G401.6 (cell line): ENCODE results near the gene RGPD3.
A peak's percentile ranks its signal among the peaks of the same experiment; 100 is the strongest.
"Not testable (repeated sequence)": the region's sequence is repeated elsewhere in the genome, so short reads cannot be mapped to it uniquely, and the experiment has no call there.

ENCODE experiments used
- FAIRE-seq: peaks from 2 replicates; lab custom pipeline; 2012; peaks lifted over from hg19 to GRCh38; lab: Jason Lieb, UNC

Gene RGPD3

DNA sequence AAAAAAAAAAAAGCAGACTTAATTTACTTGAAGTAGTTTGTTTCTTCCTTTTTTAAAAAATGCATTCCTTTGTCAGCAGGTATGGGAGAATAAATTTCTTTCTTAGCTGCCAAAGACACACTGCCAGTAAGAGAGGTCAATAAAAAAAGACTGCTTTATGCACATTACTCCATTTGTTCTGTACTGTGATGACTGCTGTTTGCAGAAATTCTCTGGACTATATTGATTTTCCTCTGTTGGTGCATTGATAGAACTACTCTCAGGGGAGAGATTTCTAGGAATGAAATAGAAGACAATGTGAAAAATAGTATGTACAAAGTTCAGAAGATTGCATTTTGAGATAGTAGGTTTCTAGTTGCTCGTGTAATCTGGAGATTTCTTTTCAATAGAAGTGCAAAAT lies 11.3 kb upstream of the RGPD3 start:
- not testable (repeated sequence) for FAIRE-seq

DNA sequence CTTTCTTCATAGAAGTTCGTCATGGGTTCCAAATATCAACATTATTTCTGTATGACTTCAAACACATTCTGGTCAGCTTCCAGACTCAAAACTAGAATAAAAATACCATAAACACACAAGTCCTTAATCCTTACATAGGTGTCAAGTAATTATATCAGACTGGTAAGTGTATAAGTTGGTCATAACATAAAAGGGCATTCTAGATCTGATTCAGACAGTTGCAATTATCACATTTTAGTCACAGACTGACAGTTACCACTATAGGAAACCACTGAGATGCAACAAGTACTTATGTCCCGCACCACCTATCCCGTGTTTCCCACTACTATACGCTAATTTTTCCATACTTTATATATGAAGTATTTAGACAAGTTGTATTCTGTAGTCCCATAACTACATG lies 9.4 kb upstream of the RGPD3 start:
- FAIRE-seq, result not testable (repeated sequence)

DNA sequence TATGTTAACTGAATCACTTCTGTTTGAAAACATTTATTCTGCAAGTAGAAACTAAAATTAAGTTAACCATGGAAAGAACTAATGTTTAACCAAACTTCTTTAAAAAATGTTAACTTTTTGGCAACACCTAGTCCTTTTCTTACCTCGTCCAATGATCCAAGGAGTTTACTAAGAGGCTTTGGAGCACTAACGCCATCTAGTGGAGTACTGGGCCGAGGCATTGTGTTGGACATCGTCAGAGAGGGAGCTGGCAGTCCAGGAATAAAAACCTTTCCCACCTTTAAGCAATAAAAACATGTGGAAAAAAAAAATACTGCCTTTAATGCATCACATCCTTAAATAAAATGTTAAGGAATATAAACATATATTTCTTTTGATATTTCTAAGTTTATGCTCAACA lies 2.4 kb upstream of the RGPD3 start:
- FAIRE-seq, result peak; percentile 34

DNA sequence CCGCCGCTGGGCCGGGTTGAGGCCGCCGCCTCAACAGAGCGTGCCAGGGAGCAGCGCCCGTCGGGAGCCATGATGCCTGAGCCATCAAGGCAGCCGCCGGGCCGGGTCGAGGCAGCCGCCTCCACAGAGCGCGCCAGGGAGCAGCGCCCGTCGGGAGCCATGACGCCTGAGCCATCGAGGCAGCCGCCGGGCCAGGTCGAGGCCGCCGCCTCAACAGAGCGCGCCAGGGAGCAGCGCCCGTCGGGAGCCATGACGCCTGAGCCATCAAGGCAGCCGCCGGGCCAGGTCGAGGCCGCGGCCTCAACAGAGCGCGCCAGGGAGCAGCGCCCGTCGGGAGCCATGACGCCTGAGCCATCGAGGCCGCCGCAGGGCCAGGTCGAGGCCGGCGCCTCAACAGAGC lies 697 bp downstream of the RGPD3 start:
- FAIRE-seq, result not testable (repeated sequence)

DNA sequence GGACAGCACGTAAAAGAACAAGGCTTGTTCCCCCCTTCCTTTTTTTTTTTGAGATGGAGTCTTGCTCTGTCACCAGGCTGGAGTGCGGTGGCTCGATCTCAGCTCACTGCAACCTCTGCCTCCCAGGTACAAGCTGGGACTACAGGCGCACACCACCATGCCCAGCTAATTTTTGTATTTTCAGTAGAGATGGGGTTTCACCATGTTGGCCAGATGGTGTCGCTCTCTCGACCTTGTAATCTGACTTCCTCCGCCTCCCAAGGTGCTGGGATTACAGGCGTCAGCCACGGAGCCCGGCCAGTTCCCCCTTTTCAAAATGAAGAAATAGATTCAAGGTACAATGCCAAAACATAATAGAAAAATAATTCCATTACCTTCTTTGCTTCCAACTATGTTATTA lies 6.3 kb downstream of the RGPD3 start:
- not testable (repeated sequence) for FAIRE-seq

DNA sequence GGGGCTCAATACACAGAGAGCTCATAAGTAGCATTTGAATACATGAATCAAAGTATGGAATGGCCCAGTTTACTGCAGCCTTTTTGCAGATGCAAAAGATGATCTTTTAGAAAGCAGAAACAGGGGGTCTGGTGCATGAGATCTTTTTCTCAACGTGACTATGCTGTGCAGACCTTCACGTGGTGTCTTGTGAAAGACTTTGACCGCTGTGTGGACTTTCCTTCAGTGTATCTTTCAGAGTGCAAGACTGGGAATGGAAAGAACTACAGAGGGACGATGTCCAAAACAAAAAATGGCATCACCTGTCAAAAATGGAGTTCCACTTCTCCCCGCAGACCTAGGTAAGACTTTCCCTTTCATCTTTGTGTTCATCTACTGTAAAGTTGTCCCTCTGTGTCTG lies 77.5 kb downstream of the RGPD3 start:
- not testable (repeated sequence) for FAIRE-seq

DNA sequence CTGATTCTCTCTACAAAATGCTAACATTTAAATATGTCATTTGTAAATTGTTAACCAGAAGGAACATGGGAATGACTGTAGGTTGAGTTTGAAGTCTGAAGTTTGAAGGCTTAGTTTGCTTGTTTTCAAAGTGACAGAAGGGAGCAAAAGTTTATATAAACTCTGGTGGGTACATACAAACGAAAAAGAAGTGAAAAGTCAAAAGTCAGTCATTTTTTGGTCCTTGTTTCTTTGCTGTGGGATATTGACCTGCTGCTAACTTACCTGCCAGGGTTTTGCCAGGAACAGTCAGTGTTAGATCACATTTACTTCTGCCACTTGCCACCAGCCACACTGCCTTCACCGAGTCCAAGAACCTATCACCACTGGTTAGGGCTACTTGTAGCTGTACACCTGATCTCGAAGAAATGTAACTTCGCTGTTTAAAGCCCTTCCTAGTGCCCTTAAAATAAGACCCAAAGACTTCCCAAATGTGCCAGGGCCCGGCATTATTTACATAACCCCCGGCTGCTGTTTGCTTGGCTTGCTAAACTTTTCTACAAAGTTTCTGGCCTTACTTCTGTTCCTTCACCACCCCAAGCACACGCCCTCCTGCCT lies 79.3 kb downstream of the RGPD3 start:
- FAIRE-seq, result not testable (repeated sequence)

DNA sequence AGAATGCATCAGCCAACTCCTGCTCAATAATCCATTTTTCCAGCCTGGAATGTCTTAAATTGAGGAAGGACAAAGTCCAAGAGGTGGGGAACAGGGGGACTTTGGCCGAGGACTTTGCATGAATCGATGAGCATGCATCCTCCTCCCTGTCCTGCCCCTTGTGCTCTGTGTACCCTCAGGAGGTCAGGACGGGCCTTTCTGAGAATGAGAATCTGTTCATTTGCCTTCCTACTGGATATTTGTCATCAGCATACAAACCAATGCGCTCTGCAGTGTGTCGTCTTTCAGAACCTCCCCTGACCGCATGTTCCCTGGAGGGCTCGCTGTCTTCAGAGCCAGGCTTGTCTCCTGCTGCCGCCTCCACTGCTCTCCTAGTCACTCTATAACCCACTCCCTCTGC lies 83.7 kb downstream of the RGPD3 start:
- not testable (repeated sequence) for FAIRE-seq

DNA sequence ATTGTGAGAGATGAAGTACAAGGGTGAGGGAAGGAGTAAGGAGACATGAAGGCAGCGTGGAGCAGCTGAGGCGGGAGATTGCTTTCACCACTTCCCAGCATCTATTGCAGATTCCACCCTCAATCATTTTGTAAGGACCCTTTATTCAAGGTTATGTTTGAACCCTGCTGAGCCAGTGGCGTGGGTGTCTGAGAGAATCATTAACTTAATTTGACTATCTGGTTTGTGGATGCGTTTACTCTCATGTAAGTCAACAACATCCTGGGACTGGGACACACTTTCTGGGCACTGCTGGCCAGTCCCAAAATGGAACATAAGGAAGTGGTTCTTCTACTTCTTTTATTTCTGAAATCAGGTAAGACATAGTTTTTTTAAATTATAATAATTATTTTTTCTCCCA lies 86.3 kb downstream of the RGPD3 start:
- FAIRE-seq, result not testable (repeated sequence)

DNA sequence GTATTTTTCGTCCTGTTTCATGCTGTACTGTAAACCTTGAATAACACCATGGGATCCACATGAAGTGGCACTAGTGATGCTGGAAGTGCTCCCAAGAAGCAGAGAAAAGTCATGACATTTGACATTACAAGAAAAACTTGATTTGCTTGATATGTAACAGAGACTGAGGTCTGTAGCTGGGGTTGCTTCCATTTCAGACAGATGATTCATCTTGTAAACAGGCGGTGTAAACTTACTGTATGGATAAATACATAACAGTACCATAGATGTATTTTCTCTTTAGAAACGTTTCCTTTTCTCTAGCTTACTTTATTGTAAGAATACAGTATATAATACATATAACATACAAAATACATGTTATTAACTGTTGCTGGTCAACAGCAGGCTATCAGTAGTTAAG lies 88.6 kb downstream of the RGPD3 start:
- FAIRE-seq, result not testable (repeated sequence)

DNA sequence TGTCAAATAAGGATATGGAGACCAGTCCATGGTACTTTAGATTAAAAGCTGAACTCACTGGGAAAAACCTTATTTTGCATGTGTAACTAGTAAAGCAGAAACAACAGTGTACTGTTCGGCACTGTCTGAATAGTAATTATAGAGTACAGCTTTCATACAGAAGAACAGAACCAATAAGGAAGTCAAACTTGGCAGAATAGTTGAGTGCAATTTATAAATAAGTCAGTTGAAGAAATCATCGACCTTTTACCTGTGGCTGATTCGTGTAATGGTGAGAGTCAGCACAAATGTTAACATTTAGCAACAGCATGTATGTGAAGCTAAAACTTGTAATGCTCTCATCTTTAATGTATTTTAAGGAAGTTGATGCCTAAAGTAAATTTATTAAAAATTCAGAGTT lies 99.0 kb downstream of the RGPD3 start:
- FAIRE-seq, result not testable (repeated sequence)

DNA sequence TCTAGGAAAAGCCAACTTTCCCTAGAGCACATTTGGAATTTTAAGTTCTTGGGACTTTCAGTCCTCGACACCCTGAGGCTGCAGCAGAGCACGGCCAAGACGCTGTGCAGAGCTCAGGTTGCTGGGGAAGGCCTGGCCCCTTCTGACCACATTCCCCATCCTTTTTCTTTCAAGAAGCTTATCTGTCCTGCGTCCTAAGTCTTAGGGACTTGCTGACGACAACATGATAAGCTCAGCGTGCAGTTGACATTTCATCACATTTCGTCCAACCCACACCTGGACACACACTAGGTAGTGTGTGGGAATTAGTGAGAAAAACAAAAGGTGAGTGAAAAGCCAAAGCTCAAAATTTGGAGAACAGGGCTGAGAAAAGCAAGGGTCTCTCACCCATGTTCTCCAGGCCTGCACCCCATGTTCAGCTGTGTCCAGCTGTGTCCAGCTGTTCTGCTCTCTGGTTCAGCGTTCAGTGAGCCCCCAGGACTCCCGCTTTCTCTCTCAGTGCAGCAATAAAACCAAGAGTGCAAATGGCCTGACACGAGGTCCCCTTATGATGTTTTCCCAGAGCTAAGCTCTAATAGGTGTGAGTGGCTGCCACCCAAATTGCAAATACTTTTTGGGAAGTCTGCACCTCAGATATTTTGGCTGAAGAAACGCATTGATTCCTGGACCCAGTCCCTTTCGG lies 101.9 kb downstream of the RGPD3 start:
- no peak for FAIRE-seq

DNA sequence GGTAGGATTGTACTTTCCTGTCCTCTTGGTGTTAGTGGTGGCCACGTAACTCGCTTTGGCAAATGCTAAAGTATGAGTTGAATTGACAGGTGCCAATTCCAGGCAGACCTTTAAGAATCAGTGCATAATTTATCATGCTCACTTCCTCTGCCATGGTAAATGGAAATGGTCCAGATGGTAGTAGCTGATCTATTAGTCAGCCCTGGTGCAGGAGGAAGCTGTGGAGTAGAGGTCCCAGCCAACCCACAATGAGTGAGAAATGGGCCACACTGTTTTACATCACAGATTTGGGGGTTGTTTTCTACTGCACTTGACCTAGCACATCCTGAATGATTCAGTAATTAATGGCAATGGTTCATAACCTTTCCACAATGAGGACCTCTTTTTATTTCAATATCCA lies 104.4 kb downstream of the RGPD3 start:
- FAIRE-seq, result no peak

DNA sequence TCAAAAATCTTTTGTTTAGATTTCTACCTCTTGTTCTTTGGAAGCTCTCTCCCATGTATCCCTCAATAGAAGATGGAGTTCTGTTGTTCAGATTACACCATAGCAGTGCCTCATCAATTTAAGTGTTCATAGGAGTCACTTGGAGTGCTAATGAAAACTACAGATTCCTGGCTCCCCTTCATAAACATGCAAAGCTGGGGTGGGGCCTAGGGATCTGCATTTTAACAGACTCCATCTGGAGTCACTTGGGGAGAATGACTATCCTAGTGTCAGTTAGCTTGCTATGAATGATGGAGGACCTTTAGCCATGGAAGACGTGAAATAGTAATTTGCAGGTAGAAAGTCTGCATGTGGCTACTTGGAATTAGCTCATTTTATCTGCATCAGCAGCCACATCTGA lies 105.4 kb downstream of the RGPD3 start:
- FAIRE-seq, result no peak

DNA sequence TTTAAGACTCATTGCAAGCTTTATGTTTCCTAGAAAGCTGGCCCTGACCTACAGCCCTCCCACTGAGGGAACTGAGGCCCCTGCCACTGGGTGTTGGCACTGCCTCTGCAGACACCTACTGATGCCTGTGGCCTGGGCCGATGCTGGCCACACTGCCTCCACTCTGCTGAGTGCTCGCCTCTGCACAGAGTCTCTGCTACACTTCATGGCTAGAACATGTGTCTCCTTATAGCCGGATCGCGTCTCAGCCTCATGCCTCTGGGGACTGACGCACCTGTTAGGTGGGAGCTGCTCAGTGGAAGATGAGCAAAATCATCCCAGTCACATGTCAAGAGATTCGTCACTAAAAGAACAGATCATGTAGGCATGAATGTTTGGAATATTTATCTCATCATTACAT lies 108.7 kb downstream of the RGPD3 start:
- FAIRE-seq, result no peak

DNA sequence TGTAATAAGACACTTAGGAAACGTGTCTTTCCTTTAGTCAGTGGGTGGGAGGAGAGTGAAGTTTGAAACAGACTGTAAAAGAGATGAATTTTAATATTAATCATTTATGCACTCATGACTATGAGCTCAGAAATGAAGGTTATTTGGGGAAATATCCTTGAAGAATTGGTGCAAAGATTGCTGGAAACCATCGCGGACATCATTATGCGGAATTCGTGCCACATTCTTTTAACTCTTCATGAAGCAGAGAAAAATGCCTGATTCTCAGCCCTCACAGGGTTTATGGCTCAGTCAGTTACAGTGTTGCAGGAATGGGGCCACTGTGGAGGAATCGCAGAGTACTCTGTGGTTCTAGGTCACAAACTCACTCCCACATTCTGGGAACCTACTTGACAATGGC lies 109.7 kb downstream of the RGPD3 start:
- no peak for FAIRE-seq

DNA sequence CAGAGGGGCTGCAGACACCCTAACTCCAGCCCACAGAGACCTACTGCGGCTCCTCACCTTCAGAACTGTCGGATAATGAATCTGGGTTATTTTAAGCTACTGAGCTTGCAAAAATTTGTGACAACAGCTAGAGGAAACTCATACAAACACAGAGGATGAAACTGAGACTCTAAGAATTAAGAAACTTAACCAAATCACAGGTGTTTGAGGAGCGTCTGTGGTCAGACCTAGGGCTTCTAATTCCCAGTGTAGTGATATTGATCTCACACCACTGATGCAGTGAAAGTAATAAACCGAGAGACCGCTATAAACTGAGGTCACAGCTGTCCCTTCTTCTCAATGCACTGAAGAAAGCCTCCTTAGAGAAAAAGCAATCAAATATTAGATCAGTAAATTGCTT lies 110.1 kb downstream of the RGPD3 start:
- FAIRE-seq, result no peak

DNA sequence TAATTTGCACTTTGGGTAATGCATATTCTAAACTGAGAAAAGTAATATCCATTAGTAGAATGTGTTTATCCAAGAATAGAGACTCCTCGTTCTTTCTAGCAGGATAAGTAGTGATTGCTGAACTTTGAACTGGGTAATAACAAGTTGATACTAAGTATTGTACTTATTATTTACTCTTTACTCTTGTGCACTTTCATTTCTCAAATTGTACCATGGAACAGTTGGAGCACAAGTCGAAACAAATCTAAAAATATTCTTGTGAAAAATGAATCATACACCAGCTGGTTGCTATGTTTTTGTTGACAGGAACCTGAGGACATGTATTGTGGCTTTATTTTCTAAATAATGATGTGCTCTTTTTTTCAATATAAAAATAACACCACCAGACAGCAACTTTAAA lies 111.9 kb downstream of the RGPD3 start:
- FAIRE-seq, result no peak

DNA sequence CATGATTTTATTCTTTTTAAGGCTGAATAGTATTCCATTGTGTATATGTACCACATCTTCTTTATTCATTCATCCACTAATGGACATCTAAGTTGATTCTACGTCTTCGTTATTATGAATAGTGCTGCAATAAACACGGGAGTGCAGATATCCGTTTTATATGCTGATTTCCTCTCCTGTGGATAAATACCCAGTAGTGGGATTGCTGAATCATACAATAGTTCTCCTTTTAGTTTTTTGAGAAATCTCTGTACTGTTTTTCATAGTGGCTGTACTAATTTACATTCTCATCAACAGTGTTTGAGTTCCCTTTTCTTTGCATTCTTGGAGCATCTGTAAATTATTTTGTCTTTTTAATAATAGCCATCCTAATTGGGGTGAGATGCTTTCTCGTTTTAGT lies 114.5 kb downstream of the RGPD3 start:
- FAIRE-seq, result no peak

DNA sequence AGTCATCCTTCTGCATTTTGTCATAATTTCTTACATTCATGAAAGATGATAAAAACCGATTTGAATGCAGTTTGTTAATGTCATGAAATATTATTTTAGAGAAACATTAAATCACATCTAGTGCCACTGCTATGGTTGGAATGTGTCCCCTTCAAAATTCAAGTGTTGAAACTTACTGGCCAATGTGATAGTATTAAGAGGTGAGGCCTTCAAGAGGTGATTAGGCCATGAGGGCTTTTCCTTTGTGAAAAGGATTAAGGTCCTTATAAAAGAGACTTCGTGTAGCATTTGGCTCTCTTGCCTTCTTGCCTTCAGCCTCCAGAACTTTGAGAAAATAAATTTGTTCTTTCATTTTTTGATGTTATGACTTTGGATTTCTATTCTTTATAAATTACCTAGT lies 117.2 kb downstream of the RGPD3 start:
- FAIRE-seq, result no peak

DNA sequence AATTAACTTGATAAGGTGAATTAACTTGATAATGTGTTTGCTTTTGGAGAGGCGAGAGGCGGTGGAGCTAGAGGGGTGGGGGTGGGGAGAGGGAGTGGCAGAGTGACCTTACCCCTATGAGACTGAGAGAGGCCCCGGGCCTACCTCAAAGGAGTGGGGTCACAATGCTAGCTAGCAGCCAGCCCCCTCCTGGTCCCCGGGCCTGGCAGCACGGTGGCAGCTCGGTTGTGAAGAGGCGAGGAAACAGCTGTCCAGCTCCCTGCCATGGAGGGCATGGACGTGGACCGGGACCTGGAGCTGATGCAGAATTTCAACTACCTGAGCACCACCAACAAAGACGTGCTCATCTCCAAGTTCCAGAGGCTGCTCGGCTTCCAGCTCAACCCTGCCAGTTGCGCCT lies 123.9 kb downstream of the RGPD3 start:
- FAIRE-seq, result no peak

DNA sequence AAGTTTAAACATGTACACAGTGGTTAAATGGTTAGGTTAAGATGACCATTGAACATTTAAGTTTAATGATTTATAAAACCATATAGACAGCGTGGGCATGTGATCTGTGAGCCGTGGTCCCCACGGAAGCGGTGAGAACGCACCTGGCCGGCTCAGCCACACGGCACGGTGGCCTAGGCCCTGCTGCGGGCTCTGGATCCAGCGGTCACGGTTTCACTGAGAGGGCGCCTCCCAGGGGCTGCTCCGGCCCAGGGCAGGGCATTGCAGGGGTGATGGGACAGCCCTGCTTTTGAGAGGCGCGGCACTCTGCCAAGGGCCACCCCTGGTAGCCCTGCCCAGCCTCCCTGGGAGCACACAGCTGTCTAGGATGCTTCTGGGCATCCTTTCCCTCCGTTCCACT lies 124.9 kb downstream of the RGPD3 start:
- no peak for FAIRE-seq

DNA sequence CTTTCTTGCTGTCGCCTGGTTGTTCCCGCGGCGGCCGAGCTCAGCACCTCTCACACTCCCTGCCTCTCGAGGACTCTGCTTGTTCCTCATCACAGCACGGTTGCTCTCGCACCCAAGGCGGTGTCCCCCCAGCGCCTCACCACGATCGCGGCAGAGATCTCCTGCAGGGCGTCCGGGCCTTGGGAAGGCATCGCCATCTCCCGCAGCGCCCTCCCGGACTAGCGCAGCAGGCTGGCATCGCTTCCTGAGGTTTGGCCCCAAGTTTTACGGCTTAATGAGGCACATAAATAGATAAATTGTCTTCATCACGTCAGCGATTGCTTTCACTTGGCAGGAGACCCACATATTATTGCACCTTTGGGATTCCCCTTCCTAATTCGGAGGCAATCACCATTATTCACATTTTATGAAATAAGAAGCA lies 125.4 kb downstream of the RGPD3 start:
- FAIRE-seq, result no peak

DNA sequence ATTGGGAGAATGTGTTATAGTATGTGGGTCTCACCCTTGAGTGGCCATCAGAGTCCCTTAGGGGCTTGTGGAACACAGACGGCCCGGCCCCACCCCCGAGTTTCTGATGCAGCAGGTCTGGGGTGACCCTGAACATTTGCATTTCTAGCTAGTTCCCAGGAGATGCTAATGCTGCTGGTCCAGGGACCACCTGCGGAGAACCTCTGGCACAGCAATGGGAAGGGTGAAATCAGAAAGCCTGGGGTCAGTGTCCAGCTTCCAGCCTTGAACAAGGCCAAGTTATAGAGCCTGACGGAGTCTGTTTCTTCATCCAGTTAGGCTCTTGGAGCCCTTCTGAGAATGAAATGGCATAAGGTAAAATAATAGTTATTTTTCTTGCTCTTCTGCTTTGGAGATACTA lies 126.5 kb downstream of the RGPD3 start:
- no peak for FAIRE-seq
